HCT116 (cell line): ENCODE data around the gene PRR16. TPM values are rescaled to one million over a fixed set of nuclear protein-coding genes. Genes with fewer than 3 reads are reported as not detected.

ENCODE experiments used
- ATAC-seq: fragments of 200-7000 bp; cut with Tn5 transposase; 2 replicates; pipeline ENCODE4 v1.9.1; 2020; ENCODE audit warnings: mild to moderate bottlenecking, moderate library complexity
- BruUV-seq: library from RNA; stranded (reverse); fragments of 400-500 nt; replicated peaks from 2 replicates; lab custom pipeline; 2021; lab: Mats Ljungman, UMichigan
- CTCF ChIA-PET: fragments of 300-600 bp; sonication (Branson Sonifier 250); formaldehyde crosslinking; loops from one replicate; lab custom pipeline; 2021; ENCODE audit warnings: antibody characterized with exemption; lab: Charles Lee
- POLR2A ChIA-PET: fragments of 300-600, 350-600 bp; sonication (Branson Sonifier 250); formaldehyde crosslinking; loops from one replicate; lab custom pipeline; 2021; ENCODE audit warnings: antibody characterized with exemption; lab: Charles Lee
- RAD21 ChIA-PET, 2 experiments: fragments of 300-600 bp; sonication (Branson Sonifier 250); formaldehyde crosslinking; loops; one replicate each; lab custom pipeline; 2023; ENCODE audit warnings: low total read pairs in 2 of 2; ENCODE audit not compliant: uncharacterized antibody in 2 of 2, unreplicated experiment in 2 of 2, low non-redundant PET in 1 of 2; lab: Charles Lee
- DNase-seq: peaks from one replicate; pipeline ENCODE4 v3.0.0-alpha.2; 2010; ENCODE audit warnings: low read depth, low spot score
- H2AFZ ChIP-seq: fragments of 200-600 bp; shearing (Covaris generic), sonication (generic); 2 replicates; pipeline ENCODE4 v1.6.1; 2017; ENCODE audit warnings: low read depth, mixed run types, mixed read lengths, antibody characterized with exemption, low read length; ENCODE audit not compliant: poor library complexity, severe bottlenecking
- H3K27ac ChIP-seq: 2 replicates; pipeline ENCODE4 v1.5.1; 2012; ENCODE audit warnings: low read depth, low read length
- H3K27me3 ChIP-seq: fragments of 200-600 bp; sonication (generic); 2 replicates; pipeline ENCODE4 v1.6.1; 2016; ENCODE audit warnings: mixed run types, low read length, mixed read lengths; ENCODE audit not compliant: insufficient read depth
- H3K36me3 ChIP-seq, 2 experiments: fragments of 200-500 bp in 1 of 2; fragments of 200-600 bp in 1 of 2; sonication (Bioruptor generic) in 1 of 2; sonication (generic) in 1 of 2; 2 replicates each; pipeline versions ENCODE4 v1.5.1 to v1.6.1; 2014 to 2016; ENCODE audit warnings: low read length in 2 of 2, inconsistent platforms in 1 of 2, mixed read lengths in 1 of 2, mixed run types in 1 of 2; ENCODE audit not compliant: insufficient read depth in 2 of 2, control insufficient read depth in 1 of 2
- H3K4me1 ChIP-seq, 2 experiments: fragments of 200-600 bp in 1 of 2; sonication (generic) in 1 of 2; 2 replicates each; pipeline versions ENCODE4 v1.5.1 to v1.6.1; 2012 to 2017; ENCODE audit warnings: low read length in 2 of 2, inconsistent platforms in 1 of 2, mild to moderate bottlenecking in 1 of 2, mixed read lengths in 1 of 2, mixed run types in 1 of 2, moderate library complexity in 1 of 2; ENCODE audit not compliant: insufficient read depth in 2 of 2, control insufficient read depth in 1 of 2
- H3K4me2 ChIP-seq: fragments of 200-600 bp; sonication (generic); 2 replicates; pipeline ENCODE4 v1.6.1; 2017; ENCODE audit warnings: mixed run types, low read length, mixed read lengths
- H3K4me3 ChIP-seq, 2 experiments: fragments of 200-600 bp in 1 of 2; sonication (generic) in 1 of 2; replicated peaks in 1 of 2; 2 replicates each; pipeline ENCODE4 v1.5.1; 2011 to 2016; ENCODE audit warnings: low read length in 2 of 2, control low read depth in 1 of 2, low read depth in 1 of 2, mild to moderate bottlenecking in 1 of 2, mixed read lengths in 1 of 2, mixed run types in 1 of 2
- H3K79me2 ChIP-seq: fragments of 200-600 bp; sonication (generic); 2 replicates; pipeline ENCODE4 v1.6.1; 2017; ENCODE audit warnings: mild to moderate bottlenecking, mixed run types, low read length, moderate library complexity, mixed read lengths; ENCODE audit not compliant: insufficient read depth
- H3K9ac ChIP-seq: fragments of 200-600 bp; sonication (generic); 2 replicates; pipeline ENCODE4 v1.6.1; 2016; ENCODE audit warnings: low read length, mixed read lengths
- H3K9me2 ChIP-seq: fragments of 200-600 bp; sonication (generic), shearing (Covaris generic); 2 replicates; pipeline ENCODE4 v1.6.1; 2017; ENCODE audit warnings: mixed run types, mild to moderate bottlenecking, moderate library complexity; ENCODE audit not compliant: insufficient read depth
- H3K9me3 ChIP-seq, 2 experiments: fragments of 200-500 bp in 1 of 2; fragments of 200-600 bp in 1 of 2; sonication (Bioruptor generic) in 1 of 2; sonication (generic) in 1 of 2; 2 replicates each; pipeline ENCODE4 v1.6.1; 2014 to 2017; ENCODE audit warnings: low read length in 2 of 2, mixed read lengths in 2 of 2, inconsistent platforms in 1 of 2, low read depth in 1 of 2, mild to moderate bottlenecking in 1 of 2, mixed run types in 1 of 2, moderate library complexity in 1 of 2; ENCODE audit not compliant: control insufficient read depth in 1 of 2, insufficient read depth in 1 of 2
- H4K20me1 ChIP-seq: fragments of 200-600 bp; sonication (generic), shearing (Covaris generic); 2 replicates; pipeline ENCODE4 v1.6.1; 2017; ENCODE audit warnings: mixed run types, mild to moderate bottlenecking, moderate library complexity; ENCODE audit not compliant: insufficient read depth
- CEBPB ChIP-seq: IDR thresholded peaks from 2 replicates; pipeline ENCODE4 v1.6.1; 2012; ENCODE audit warnings: low read depth
- ELF1 ChIP-seq: IDR thresholded peaks from 2 replicates; pipeline ENCODE4 v1.6.1; 2012; ENCODE audit warnings: low read depth, borderline replicate concordance
- MAX ChIP-seq: IDR thresholded peaks from 2 replicates; pipeline ENCODE4 v1.6.1; 2012
- POLR2A ChIP-seq: IDR thresholded peaks from 2 replicates; pipeline ENCODE4 v1.7.0; 2011; ENCODE audit warnings: borderline replicate concordance; ENCODE audit not compliant: insufficient read depth, insufficient read length; ENCODE audit errors: extremely low read depth
- POLR2AphosphoS5 ChIP-seq: IDR thresholded peaks from 2 replicates; pipeline ENCODE4 v1.6.1; 2011; ENCODE audit warnings: mild to moderate bottlenecking, low read depth, low read length, moderate library complexity
- SP1 ChIP-seq: IDR thresholded peaks from 2 replicates; pipeline ENCODE4 v1.6.1; 2012; ENCODE audit warnings: low read depth
- YY1 ChIP-seq: IDR thresholded peaks from 2 replicates; pipeline ENCODE4 v1.6.1; 2011; ENCODE audit warnings: low read length, low read depth, moderate library complexity, mild to moderate bottlenecking; ENCODE audit not compliant: insufficient replicate concordance; ENCODE audit errors: extremely low read depth
- ZNF274 ChIP-seq: fragments of 200-500 bp; sonication (Bioruptor generic); IDR thresholded peaks from 2 replicates; pipeline ENCODE4 v1.6.1; 2014; ENCODE audit warnings: mild to moderate bottlenecking, low read depth, low read length, inconsistent platforms
- intact Hi-C: fragments of 100-400 bp; cut with micrococcal nuclease; formaldehyde crosslinking; loops from 2 replicates; pipeline ENCODE4 v1.10.0; 2022
- total RNA-seq: library from RNA; stranded (reverse); gene quantifications from one replicate; pipeline ENCODE4 v1.2.1, GENCODE V29; 2021; ENCODE audit not compliant: unreplicated experiment
- TF ChIP-seq, protein P1 (sequence below), 3 experiments: fragments of 200-600 bp in 1 of 3; sonication (generic) in 1 of 3; IDR thresholded peaks in 2 of 3; conservative IDR thresholded peaks in 1 of 3; 2 replicates each; pipeline ENCODE4 v1.5.1; 2012 to 2017; ENCODE audit warnings: low read depth in 2 of 3, low read length in 2 of 3, antibody characterized with exemption in 1 of 3, borderline replicate concordance in 1 of 3, control low read depth in 1 of 3, mild to moderate bottlenecking in 1 of 3, mixed read lengths in 1 of 3, mixed run types in 1 of 3, moderate library complexity in 1 of 3; ENCODE audit not compliant: insufficient read depth in 1 of 3
- TF ChIP-seq, protein P2 (sequence below): IDR thresholded peaks from 2 replicates; pipeline ENCODE4 v1.6.1; 2012; ENCODE audit warnings: low read depth
- TF ChIP-seq, protein P3 (sequence below): IDR thresholded peaks from 2 replicates; pipeline ENCODE4 v1.6.1; 2011; ENCODE audit warnings: mild to moderate bottlenecking, low read length, moderate library complexity; ENCODE audit not compliant: insufficient replicate concordance; ENCODE audit errors: extremely low read depth

Gene PRR16
- total RNA-seq, 1 experiment from 2014 or later = 0.42 TPM

GRCh38 chr5:120452471-120452870, 11.6 kb upstream of the PRR16 start:
- H3K4me1 ChIP-seq = no peaks in the 10 kb centered on the region
- no peak for ATAC-seq
- TF ChIP-seq, protein P1, sequence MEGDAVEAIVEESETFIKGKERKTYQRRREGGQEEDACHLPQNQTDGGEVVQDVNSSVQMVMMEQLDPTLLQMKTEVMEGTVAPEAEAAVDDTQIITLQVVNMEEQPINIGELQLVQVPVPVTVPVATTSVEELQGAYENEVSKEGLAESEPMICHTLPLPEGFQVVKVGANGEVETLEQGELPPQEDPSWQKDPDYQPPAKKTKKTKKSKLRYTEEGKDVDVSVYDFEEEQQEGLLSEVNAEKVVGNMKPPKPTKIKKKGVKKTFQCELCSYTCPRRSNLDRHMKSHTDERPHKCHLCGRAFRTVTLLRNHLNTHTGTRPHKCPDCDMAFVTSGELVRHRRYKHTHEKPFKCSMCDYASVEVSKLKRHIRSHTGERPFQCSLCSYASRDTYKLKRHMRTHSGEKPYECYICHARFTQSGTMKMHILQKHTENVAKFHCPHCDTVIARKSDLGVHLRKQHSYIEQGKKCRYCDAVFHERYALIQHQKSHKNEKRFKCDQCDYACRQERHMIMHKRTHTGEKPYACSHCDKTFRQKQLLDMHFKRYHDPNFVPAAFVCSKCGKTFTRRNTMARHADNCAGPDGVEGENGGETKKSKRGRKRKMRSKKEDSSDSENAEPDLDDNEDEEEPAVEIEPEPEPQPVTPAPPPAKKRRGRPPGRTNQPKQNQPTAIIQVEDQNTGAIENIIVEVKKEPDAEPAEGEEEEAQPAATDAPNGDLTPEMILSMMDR (IDR thresholded peaks at IDR 0.05 in 2 of 3, conservative IDR thresholded peaks at IDR 0.05 in 1 of 3; ENCODE audit: borderline replicate concordance in 1 of 3, insufficient read depth in 1 of 3, low read depth in 2 of 3, low read length in 2 of 3) = no peak
- TF ChIP-seq ZNF274 = no peak
- no peak for TF ChIP-seq POLR2AphosphoS5
- no peak for TF ChIP-seq ELF1
- TF ChIP-seq CEBPB = no peak
- no peak for TF ChIP-seq SP1
- TF ChIP-seq, protein P2, sequence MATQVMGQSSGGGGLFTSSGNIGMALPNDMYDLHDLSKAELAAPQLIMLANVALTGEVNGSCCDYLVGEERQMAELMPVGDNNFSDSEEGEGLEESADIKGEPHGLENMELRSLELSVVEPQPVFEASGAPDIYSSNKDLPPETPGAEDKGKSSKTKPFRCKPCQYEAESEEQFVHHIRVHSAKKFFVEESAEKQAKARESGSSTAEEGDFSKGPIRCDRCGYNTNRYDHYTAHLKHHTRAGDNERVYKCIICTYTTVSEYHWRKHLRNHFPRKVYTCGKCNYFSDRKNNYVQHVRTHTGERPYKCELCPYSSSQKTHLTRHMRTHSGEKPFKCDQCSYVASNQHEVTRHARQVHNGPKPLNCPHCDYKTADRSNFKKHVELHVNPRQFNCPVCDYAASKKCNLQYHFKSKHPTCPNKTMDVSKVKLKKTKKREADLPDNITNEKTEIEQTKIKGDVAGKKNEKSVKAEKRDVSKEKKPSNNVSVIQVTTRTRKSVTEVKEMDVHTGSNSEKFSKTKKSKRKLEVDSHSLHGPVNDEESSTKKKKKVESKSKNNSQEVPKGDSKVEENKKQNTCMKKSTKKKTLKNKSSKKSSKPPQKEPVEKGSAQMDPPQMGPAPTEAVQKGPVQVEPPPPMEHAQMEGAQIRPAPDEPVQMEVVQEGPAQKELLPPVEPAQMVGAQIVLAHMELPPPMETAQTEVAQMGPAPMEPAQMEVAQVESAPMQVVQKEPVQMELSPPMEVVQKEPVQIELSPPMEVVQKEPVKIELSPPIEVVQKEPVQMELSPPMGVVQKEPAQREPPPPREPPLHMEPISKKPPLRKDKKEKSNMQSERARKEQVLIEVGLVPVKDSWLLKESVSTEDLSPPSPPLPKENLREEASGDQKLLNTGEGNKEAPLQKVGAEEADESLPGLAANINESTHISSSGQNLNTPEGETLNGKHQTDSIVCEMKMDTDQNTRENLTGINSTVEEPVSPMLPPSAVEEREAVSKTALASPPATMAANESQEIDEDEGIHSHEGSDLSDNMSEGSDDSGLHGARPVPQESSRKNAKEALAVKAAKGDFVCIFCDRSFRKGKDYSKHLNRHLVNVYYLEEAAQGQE = no peak
- TF ChIP-seq POLR2A = no peak
- TF ChIP-seq YY1 = no peak
- TF ChIP-seq MAX = no peak
- TF ChIP-seq, protein P3, sequence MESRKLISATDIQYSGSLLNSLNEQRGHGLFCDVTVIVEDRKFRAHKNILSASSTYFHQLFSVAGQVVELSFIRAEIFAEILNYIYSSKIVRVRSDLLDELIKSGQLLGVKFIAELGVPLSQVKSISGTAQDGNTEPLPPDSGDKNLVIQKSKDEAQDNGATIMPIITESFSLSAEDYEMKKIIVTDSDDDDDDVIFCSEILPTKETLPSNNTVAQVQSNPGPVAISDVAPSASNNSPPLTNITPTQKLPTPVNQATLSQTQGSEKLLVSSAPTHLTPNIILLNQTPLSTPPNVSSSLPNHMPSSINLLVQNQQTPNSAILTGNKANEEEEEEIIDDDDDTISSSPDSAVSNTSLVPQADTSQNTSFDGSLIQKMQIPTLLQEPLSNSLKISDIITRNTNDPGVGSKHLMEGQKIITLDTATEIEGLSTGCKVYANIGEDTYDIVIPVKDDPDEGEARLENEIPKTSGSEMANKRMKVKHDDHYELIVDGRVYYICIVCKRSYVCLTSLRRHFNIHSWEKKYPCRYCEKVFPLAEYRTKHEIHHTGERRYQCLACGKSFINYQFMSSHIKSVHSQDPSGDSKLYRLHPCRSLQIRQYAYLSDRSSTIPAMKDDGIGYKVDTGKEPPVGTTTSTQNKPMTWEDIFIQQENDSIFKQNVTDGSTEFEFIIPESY = no peak
- TF ChIP-seq, all 23 proteins: peak for 0
- Histone ChIP-seq H4K20me1 (no peaks in the 10 kb centered on the region), H2AFZ (no peak overlapping the region), H3K27ac (no peak overlapping the region), H3K4me2 (no peak overlapping the region), H3K4me3 (no peak overlapping the region), H3K9ac (no peak overlapping the region), H3K36me3 (no peaks in the 10 kb centered on the region), H3K27me3 (no peaks in the 10 kb centered on the region), H3K79me2 (no peaks in the 10 kb centered on the region), H3K9me3 (no peaks in the 10 kb centered on the region), H3K9me2 (no peaks in the 10 kb centered on the region)
- intact Hi-C loops = no loop called here
- POLR2A ChIA-PET = no interaction called here
- DNase-seq = no peak
- RAD21 ChIA-PET = no interaction called here
- BruUV-seq = no TSS peak
- CTCF ChIA-PET = no interaction called here
